Astrocyte (in vitro differentiated cells and primary cell): ENCODE results near the gene CPLX1.

ENCODE experiments used
- EZH2 ChIP-seq: IDR thresholded peaks from 2 replicates; pipeline ENCODE4 v1.6.1; 2012; ENCODE audit warnings: mild to moderate bottlenecking, low read length, inconsistent platforms; ENCODE audit not compliant: insufficient read depth
- TF ChIP-seq, protein P1 (sequence below): IDR thresholded peaks from 2 replicates; pipeline ENCODE4 v1.5.1; 2011; ENCODE audit warnings: low read depth, mild to moderate bottlenecking, inconsistent platforms, low read length, moderate library complexity; ENCODE audit not compliant: insufficient read depth

- TF ChIP-seq, protein P1, sequence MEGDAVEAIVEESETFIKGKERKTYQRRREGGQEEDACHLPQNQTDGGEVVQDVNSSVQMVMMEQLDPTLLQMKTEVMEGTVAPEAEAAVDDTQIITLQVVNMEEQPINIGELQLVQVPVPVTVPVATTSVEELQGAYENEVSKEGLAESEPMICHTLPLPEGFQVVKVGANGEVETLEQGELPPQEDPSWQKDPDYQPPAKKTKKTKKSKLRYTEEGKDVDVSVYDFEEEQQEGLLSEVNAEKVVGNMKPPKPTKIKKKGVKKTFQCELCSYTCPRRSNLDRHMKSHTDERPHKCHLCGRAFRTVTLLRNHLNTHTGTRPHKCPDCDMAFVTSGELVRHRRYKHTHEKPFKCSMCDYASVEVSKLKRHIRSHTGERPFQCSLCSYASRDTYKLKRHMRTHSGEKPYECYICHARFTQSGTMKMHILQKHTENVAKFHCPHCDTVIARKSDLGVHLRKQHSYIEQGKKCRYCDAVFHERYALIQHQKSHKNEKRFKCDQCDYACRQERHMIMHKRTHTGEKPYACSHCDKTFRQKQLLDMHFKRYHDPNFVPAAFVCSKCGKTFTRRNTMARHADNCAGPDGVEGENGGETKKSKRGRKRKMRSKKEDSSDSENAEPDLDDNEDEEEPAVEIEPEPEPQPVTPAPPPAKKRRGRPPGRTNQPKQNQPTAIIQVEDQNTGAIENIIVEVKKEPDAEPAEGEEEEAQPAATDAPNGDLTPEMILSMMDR, result no peak
- no peak for TF ChIP-seq EZH2
These were observed 11.8 kb upstream of the CPLX1 start for GRCh38 chr4:837772-838171.
